Suprapubic skin (tissue), 4 donors: ENCODE data around the gene PEPD. TPM values are rescaled to one million over a fixed set of nuclear protein-coding genes. Genes with fewer than 3 reads are reported as not detected.

Experiments
- DNase-seq, 2 donors: peaks; one replicate each; pipeline ENCODE4 v3.0.0-alpha.2; 2019; ENCODE audit warnings: low spot score in 2 of 2
- H3K27ac ChIP-seq: fragments of 200-600 bp; sonication (generic); one replicate; pipeline ENCODE4 v1.5.1; 2019
- H3K27me3 ChIP-seq: fragments of 200-600 bp; sonication (generic); one replicate; pipeline ENCODE4 v1.5.1; 2019
- H3K36me3 ChIP-seq: fragments of 200-600 bp; sonication (generic); one replicate; pipeline ENCODE4 v1.5.1; 2019
- H3K4me1 ChIP-seq: fragments of 200-600 bp; sonication (generic); one replicate; pipeline ENCODE4 v1.5.1; 2019
- H3K4me3 ChIP-seq: fragments of 200-600 bp; sonication (generic); one replicate; pipeline ENCODE4 v1.5.1; 2019; ENCODE audit warnings: mild to moderate bottlenecking
- H3K9me3 ChIP-seq: fragments of 200-600 bp; sonication (generic); one replicate; pipeline ENCODE4 v1.5.1; 2019
- EP300 ChIP-seq: sonication (generic); formaldehyde crosslinking; IDR thresholded peaks from one replicate; pipeline ENCODE4 v1.6.1; 2017; ENCODE audit warnings: antibody characterized with exemption
- POLR2A ChIP-seq, 2 donors: fragments of 450-650 bp; IDR thresholded peaks; one replicate each; pipeline ENCODE4 v1.6.1; 2017; ENCODE audit warnings: antibody characterized with exemption in 2 of 2, mild to moderate bottlenecking in 2 of 2, moderate library complexity in 2 of 2
- POLR2AphosphoS5 ChIP-seq, 3 donors: sonication (generic); formaldehyde crosslinking; IDR thresholded peaks; one replicate each; pipeline ENCODE4 v1.6.1; 2017; ENCODE audit warnings: antibody characterized with exemption in 3 of 3
- WGBS: methylation state at CpG from one replicate; pipeline ENCODE4 v1.1.5; 2018; 5-methylcytosine and 5-hydroxymethylcytosine counted together
- total RNA-seq, 4 donors: library from RNA; depleted of rRNA; stranded (reverse); fragments of >200 nt; gene quantifications; one replicate each; pipeline ENCODE4 v1.1.0, GENCODE V29; 2016
- TF ChIP-seq, protein P1 (sequence below), 2 donors: fragments of 200-600 bp in 1 of 2; fragments of 450-650 bp in 1 of 2; sonication (generic) in 1 of 2; IDR thresholded peaks; one replicate each; pipeline ENCODE4 v1.5.1; 2016 to 2019; ENCODE audit warnings: antibody characterized with exemption in 2 of 2, mild to moderate bottlenecking in 1 of 2, moderate library complexity in 1 of 2

PEPD gene
- total RNA-seq, 4 donors from 2014 or later = 35.2 to 73.8 (median 55.9) TPM

DNA sequence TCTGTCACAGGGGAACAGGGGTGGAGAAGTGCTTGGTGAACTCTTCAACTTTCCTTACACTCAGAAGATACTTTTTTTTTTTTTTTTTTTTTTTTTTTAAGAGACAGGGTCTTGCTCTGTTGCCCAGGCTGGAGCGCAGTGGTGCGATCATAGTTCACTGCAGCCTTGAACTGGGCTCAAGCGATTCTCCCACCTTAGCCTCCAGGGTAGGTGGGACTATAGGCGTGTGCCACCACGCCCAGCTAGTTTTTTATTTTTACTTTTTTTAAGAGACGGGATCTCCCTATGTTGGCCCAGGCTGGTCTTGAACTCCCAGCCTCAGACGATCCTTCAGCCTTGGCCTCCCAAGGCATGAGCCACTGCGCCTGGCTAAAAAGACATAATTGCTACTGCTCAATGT is 136.6 kb downstream of the PEPD start:
- peaks cover 20% of the 10 kb centered on the region for H3K36me3 ChIP-seq
- no peak overlapping the region for H3K4me3 ChIP-seq
- WGBS = 92% methylated on average over 8 of the region's 8 CpGs
- peaks cover 37% of the 10 kb centered on the region for H3K4me1 ChIP-seq
- H3K27ac ChIP-seq = no peak overlapping the region
- H3K27me3 ChIP-seq = no peaks in the 10 kb centered on the region
- H3K9me3 ChIP-seq = no peaks in the 10 kb centered on the region
- peak in 1 of 2 donors; percentile 28 for DNase-seq
- TF ChIP-seq POLR2A (IDR thresholded peaks at IDR 0.05) (no peak), EP300 (no peak), POLR2AphosphoS5 (IDR thresholded peaks at IDR 0.05) (no peak)
- TF ChIP-seq, protein P1, sequence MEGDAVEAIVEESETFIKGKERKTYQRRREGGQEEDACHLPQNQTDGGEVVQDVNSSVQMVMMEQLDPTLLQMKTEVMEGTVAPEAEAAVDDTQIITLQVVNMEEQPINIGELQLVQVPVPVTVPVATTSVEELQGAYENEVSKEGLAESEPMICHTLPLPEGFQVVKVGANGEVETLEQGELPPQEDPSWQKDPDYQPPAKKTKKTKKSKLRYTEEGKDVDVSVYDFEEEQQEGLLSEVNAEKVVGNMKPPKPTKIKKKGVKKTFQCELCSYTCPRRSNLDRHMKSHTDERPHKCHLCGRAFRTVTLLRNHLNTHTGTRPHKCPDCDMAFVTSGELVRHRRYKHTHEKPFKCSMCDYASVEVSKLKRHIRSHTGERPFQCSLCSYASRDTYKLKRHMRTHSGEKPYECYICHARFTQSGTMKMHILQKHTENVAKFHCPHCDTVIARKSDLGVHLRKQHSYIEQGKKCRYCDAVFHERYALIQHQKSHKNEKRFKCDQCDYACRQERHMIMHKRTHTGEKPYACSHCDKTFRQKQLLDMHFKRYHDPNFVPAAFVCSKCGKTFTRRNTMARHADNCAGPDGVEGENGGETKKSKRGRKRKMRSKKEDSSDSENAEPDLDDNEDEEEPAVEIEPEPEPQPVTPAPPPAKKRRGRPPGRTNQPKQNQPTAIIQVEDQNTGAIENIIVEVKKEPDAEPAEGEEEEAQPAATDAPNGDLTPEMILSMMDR (IDR thresholded peaks at IDR 0.05) = no peak

DNA sequence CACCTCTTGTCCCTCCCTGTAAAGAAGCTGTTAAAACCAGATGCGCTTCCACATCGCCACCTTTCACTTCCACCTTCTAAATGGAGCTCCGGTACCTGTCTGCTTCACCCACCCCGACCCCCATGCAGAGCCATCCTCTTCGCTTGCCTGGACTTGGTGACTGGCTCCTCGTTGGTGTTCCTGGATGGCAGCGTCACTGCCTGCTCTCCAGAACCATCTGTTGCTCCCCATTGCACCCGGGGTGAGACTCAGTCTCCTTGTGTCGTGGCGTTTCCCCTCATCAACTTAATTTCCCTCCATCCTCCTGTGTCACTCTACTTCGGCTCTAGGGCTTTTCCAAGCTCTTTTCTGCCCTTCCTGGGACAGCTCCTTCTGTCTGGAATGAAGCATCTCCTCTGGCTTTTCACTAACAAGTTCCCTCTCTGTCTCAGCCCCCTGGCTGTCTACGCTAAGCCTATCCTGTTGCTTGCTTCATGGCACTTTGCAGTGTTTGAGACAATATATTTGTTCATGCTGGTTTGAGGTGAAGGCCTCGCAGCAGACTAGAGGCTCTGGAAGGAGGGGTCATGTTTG is 137.8 kb downstream of the PEPD start:
- 97% methylated on average over 13 of the region's 13 CpGs for WGBS
- H3K9me3 ChIP-seq = no peaks in the 10 kb centered on the region
- no peaks in the 10 kb centered on the region for H3K27me3 ChIP-seq
- peaks cover 25% of the 10 kb centered on the region for H3K36me3 ChIP-seq
- no peak for TF ChIP-seq POLR2A (IDR thresholded peaks at IDR 0.05)
- TF ChIP-seq, protein P1 (IDR thresholded peaks at IDR 0.05) = no peak
- no peak for TF ChIP-seq EP300
- TF ChIP-seq POLR2AphosphoS5 (IDR thresholded peaks at IDR 0.05) = no peak
- peak in 1 of 2 donors; percentile 42 for DNase-seq
- H3K4me3 ChIP-seq = no peak overlapping the region
- H3K27ac ChIP-seq = no peak overlapping the region
- peaks cover 34% of the 10 kb centered on the region for H3K4me1 ChIP-seq

DNA sequence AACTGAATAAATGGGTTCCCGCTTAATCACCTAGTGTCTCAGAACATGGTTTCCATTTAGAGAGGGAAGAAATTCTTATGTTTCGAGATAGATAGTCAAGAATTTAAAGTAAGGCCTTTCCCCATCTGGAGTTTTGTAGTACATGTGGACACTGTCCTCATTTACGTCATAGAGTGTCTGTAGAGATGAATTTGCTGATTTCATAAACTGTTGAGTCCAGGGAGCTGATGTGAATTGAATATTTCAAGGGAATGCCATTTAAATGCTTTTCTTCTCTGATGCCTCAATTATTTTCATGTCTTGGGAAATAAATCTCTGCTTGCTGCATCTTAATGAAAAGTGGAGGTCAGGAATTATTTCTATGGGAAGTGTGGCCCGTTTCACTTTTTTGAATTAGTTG is 138.6 kb downstream of the PEPD start:
- H3K27me3 ChIP-seq = no peaks in the 10 kb centered on the region
- H3K36me3 ChIP-seq = peaks cover 25% of the 10 kb centered on the region
- peaks cover 34% of the 10 kb centered on the region for H3K4me1 ChIP-seq
- no peak overlapping the region for H3K4me3 ChIP-seq
- H3K9me3 ChIP-seq = no peaks in the 10 kb centered on the region
- DNase-seq = no peak
- WGBS = 88% methylated on average over 4 of the region's 4 CpGs
- TF ChIP-seq POLR2AphosphoS5 (IDR thresholded peaks at IDR 0.05) = no peak
- no peak for TF ChIP-seq POLR2A (IDR thresholded peaks at IDR 0.05)
- TF ChIP-seq, protein P1 (IDR thresholded peaks at IDR 0.05) = no peak
- no peak for TF ChIP-seq EP300
- no peak overlapping the region for H3K27ac ChIP-seq

DNA sequence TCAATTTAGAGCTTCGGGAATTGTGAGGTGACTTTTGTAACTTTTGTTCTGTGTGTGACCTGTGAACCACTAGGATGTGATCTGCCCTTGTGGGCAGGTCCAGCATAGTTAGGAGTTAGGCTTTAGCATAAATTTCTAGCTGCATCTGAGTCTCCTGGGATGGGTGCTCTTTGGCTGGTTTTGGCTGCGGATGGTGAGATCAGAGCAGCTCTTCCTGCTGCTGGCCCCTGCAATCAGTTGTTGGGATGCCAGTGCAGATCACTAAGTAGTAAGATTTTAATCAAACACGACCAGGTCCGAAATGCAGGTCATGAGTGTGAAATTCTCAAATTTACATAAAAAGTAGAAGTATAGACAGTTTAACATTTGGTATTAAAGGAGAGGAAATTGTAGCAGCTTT is 139.6 kb downstream of the PEPD start:
- H3K27me3 ChIP-seq = no peaks in the 10 kb centered on the region
- no peaks in the 10 kb centered on the region for H3K9me3 ChIP-seq
- TF ChIP-seq EP300 (no peak), POLR2AphosphoS5 (IDR thresholded peaks at IDR 0.05) (no peak), POLR2A (IDR thresholded peaks at IDR 0.05) (no peak)
- TF ChIP-seq, protein P1 (IDR thresholded peaks at IDR 0.05) = no peak
- peaks cover 16% of the 10 kb centered on the region for H3K36me3 ChIP-seq
- H3K4me3 ChIP-seq = no peak overlapping the region
- no peak overlapping the region for H3K27ac ChIP-seq
- peaks cover 40% of the 10 kb centered on the region for H3K4me1 ChIP-seq
- WGBS = 85% methylated on average over 4 of the region's 4 CpGs
- DNase-seq = no peak

DNA sequence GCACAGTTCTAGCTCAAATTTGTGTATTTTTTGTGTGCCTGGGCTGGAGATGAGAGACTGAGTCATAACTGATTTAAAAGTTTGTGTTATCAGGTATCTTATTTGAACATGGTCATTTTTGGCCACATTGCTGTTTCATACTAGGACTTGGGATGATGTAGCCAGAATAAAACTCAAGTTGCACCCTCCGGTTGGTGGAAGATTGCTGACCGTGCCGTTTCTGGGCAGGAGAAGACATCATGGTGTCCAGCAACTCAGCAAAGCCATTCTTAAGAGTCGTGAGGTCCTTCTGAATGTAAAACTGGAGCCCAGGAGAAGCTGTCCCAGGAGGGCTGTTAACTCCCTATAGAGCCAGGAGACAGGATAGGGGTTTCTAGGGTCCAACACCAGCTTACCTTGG is 140.5 kb downstream of the PEPD start:
- TF ChIP-seq POLR2AphosphoS5 (IDR thresholded peaks at IDR 0.05) = no peak
- TF ChIP-seq EP300 = no peak
- TF ChIP-seq, protein P1 (IDR thresholded peaks at IDR 0.05) = no peak
- TF ChIP-seq POLR2A (IDR thresholded peaks at IDR 0.05) = no peak
- WGBS = 100% methylated on average over 4 of the region's 4 CpGs
- H3K27me3 ChIP-seq = no peaks in the 10 kb centered on the region
- H3K27ac ChIP-seq = no peak overlapping the region
- DNase-seq = peak in 1 of 2 donors; percentile 17
- no peak overlapping the region for H3K4me3 ChIP-seq
- peaks cover 43% of the 10 kb centered on the region for H3K4me1 ChIP-seq
- peaks cover 12% of the 10 kb centered on the region for H3K36me3 ChIP-seq
- no peaks in the 10 kb centered on the region for H3K9me3 ChIP-seq
